Hindlimb muscle (tissue), 1 donor: ENCODE data around the gene MAFG. TPM values are rescaled to one million over a fixed set of nuclear protein-coding genes. Genes with fewer than 3 reads are reported as not detected.
A peak's percentile ranks its signal among the peaks of the same experiment; 100 is the strongest.

Experiments
- DNase-seq: peaks from one replicate; pipeline ENCODE4 v3.0.0-alpha.2; 2013
- polyA plus RNA-seq: library from polyadenylated mRNA; unstranded; fragments of 120-200 nt; gene quantifications from one replicate; pipeline ENCODE4 v1.2.1, GENCODE V29; 2013; ENCODE audit not compliant: insufficient read length

The MAFG gene
- polyA plus RNA-seq, 1 donor: 16.3 TPM

- no peak for DNase-seq
Observed at GRCh38 chr17:81935709-81936084, 8.2 kb upstream of the MAFG start.

DNA sequence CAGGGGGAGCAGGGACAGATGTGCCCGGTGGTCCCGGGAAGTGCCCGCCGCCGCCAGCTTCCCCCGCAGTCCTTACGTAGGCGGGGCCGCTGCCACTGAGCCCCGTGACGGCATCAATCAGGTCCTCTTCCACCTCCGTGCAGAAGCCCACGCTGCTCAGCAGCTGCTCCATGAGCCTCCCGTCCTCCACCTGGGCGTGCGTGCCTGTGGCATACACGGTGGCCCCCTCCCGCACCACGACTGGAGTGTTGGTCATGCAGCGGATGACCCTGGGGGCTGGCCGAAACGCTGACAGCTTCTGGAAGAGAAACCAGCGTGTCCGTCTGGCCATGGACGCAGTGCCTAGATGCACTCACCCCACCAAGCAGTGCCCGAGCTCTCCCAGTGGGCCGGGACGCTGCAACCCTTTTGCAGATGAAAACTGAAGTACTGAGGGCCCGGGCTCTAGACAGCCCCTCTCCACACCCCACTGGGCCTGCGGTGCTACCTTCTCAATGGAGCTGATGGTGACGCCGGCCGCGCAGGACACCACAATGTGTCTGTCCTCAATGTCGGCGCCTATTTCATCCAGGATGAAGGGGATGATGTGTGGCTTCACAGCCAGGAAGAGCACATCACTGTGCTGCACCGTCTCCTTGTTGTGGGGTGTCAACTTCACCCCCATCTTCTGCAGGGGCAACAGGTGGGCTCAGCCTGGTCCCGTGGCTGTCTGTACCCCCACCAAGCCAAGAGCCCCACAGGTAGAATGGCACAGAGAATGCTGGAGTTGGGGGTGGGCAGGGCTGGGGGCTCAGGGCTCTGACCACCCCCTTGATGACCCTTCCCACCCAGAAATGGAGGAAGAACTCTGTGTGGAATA lies 7.5 kb upstream of the MAFG start:
- DNase-seq: no peak

DNA sequence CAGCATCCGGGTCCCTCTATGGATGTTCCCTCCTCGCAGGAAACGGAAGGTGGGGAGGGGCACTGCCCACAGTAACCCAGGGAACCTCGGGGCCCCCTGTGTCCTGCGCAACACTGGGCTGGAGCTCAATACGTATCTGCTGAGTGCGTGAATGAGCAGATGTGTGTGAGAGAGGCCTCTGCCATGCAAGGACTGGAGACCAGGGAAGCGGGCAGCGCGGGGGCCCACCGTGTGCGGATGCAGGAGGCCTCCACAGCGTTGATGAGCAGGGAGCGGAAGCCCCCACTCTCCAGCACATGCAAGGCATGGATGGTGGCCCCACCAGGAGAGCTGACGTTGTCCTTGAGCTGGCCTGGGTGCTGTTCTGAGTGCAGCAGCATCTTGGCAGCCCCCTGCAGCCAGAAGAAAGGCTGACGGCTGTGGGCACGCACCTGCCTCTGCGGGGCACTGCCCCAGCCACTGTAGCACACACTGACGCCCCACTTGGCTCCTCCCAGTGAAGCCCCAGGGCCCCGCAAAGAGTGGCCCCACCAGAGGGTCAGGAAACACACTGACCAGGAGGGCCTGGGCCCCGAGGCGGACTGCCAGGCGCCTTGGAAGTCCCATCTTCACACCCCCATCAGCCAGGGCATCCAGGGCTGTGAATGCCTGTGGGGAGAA lies 6.7 kb upstream of the MAFG start:
- no peak for DNase-seq

- DNase-seq: no peak
Observed at GRCh38 chr17:81933178-81933699, 5.7 kb upstream of the MAFG start.

- DNase-seq: no peak
Observed at GRCh38 chr17:81932333-81932983, 4.9 kb upstream of the MAFG start.

DNA sequence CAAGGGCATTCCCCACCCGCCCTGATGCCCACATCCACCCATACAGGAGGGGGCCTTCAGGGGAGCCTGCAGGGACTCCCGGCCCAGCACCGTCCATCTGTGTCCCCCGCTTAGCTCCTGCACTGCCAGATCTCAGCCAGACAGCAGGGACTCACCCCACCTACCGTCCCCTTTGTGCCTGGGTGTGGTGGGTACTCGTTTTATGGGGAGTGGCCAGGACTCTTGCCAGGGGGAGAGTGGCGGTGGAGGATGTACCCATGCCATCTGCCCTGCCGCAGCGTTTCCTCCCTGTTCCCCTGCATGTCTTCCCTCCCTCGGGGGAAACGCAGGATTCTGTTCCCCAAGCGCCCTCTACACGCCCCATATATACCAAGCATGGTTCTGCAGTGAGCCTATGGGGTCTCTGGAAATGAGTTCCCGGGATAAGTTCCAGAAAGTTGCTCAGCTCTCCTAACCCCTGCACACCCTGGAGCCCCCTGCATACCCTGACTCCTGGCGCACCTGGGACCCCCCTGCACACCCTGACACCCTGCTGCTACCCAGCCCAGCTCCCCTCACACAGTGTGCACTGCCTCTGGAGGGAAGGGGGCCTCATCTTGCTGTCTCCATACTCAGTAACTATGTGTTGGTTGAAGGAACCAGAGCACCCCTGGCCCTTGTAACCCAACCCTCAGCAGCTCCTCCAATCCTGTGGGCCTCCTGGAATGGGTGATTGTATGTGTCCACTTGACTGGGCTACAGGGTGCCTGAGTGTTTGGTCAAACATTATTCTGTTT lies 4.2 kb upstream of the MAFG start:
- no peak for DNase-seq

GRCh38 chr17:81931189-81931556 lies 3.6 kb upstream of the MAFG start:
- DNase-seq: no peak

- DNase-seq: no peak
Observed at GRCh38 chr17:81930142-81931125, 2.9 kb upstream of the MAFG start.

GRCh38 chr17:81929253-81930141 lies 2.0 kb upstream of the MAFG start:
- DNase-seq: no peak

GRCh38 chr17:81928544-81929252 lies 1.2 kb upstream of the MAFG start:
- DNase-seq: no peak

DNA sequence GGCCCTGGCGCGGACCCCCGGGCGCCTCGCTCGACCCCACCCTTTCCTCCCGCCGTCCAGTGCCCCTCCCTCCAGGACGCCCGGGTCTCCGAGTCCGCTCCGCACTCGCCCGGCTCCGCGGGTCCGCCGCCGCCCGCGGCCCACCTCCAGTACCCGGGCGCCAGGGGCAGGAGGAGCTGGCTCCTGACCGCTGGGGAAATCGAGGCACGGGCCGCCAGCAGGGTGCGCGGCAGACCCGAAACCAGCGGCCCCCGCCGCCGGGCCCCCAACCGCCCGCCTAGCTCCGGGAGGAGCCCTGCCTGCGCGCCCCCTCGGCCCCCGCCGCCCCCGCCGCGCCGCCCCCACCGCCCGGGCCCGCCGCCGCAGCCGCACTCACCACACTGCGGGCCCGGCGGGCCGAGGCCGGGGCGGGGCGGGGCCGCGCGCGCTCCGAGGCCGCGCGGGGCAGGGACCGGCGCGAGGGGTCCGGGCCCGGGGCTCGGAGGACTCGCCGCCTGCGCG lies 333 bp downstream of the MAFG start:
- no peak for DNase-seq

DNA sequence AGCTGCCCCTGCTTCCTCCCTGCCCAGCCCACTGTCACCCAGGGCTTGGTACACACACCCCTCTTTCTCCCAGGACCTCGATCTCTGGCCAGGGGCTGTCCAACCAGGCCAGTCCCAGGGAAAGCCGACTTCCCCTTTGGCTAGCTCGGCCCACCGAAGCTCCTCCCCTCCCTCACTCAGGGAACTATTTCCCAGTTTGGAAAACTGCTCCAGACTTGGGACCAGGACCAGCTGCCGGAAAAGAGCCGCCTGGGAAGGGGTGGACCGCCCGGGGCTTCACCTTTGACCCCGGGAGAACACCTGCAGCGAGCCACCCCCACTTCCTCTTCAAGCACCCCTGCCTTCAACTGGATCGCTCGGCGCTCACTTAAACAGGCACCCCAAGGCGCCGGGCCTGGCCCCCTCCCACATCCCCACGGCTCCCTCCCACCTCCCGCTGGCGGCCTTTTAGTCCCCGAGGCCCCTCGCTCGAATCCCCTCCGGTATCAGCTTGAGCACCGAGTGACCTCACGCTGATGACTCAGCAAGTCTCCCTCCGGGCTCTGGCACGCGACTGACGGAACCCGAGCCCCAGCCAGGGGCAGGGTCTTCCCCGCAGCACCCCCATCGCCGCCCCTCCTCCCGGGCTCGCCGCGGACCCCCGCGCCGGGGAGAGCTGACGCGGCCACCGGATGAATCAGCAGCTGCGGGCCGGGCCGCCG lies 934 bp downstream of the MAFG start:
- peak; percentile 73 for DNase-seq

- DNase-seq: no peak
Observed at GRCh38 chr17:81925860-81926450, 1.6 kb downstream of the MAFG start.

DNA sequence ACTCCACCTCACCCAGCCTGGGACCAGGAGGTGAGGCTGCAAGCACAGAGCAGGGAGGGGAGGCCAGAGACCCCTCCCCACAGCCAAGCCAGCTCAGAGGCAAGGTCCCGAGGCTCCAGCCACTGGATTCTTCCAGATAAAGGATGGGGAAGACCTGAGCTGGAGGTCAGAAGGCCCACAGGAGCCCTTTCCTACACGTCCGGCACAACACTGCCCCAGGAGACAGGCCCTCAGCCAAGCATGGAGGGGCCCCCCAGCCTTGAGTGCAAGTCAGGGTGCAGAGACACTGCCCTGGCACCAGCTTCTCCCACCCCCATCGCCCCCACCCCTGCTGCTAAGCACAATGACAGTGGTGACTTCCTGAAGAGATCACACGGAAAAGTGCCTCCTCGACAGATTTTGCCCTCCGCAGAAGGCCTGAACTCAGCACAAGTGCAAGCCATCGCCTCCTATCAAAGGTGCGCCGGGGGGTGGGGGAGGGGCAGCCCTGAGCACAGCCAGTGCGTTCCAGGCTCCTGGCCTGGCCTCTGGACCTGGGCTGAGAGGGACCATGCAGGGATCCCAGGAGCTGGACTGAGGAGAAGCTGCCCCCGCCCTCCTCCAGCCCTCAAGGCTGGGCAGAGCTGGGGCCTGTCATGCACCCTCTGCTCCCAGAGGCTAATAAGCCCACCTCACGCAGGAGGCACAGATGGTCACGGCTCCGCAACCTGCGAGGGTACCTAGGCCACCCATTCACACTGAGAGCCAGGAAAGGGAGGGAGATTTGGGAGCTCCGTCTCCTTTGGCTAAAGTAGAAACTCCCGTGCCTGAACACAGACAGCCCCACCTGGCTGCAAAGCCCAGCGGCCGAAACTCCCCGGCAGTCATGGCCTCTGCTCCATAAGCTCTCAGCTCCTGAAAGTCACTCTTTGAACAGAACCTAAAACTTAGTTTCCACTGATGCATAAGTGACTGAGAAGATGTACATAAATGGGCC lies 2.7 kb downstream of the MAFG start:
- DNase-seq: no peak

- peak; percentile 56 for DNase-seq
Observed at GRCh38 chr17:81923302-81924260, 4.0 kb downstream of the MAFG start.
